Endothelial cell of umbilical vein (primary cell): ENCODE data around the gene SEC24C.

Source experiments
- CTCF ChIP-seq, 2 donors: IDR thresholded peaks; 1 replicate in 1 of 2; 2 replicates in 1 of 2; pipeline ENCODE4 v1.5.1; 2011; ENCODE audit warnings: low read length in 2 of 2, mild to moderate bottlenecking in 2 of 2, moderate library complexity in 2 of 2, control low read depth in 1 of 2, inconsistent platforms in 1 of 2, low read depth in 1 of 2; ENCODE audit not compliant: insufficient read depth in 1 of 2; ENCODE audit errors: extremely low read depth in 1 of 2
- POLR2A ChIP-seq: IDR thresholded peaks from 2 replicates; pipeline ENCODE4 v1.6.1; 2012; ENCODE audit warnings: low read depth, mild to moderate bottlenecking, control low read depth, low read length

- TF ChIP-seq CTCF (IDR thresholded peaks at IDR 0.05; ENCODE audit: extremely low read depth in 1 of 2, insufficient read depth in 1 of 2, low read depth in 1 of 2, low read length in 2 of 2) (no peak), POLR2A (no peak)
These were observed 11.7 kb upstream of the SEC24C start for GRCh38 chr10:73732426-73732825.
